SK-N-SH treated with all-trans-retinoic acid at 6 μM for 48 hours (cell line): ENCODE measurements around the gene LRMDA.

Source experiments
- BACH2 ChIP-seq: fragments of 250-450 bp; sonication (Bioruptor Pico); IDR thresholded peaks from 2 replicates; pipeline ENCODE4 v1.9.0; 2021; ENCODE audit warnings: mild to moderate bottlenecking, borderline replicate concordance
- ESRRG ChIP-seq: fragments of 250-450 bp; sonication (Bioruptor Pico); IDR thresholded peaks from 2 replicates; pipeline ENCODE4 v1.6.1; 2021; ENCODE audit warnings: mild to moderate bottlenecking
- GLIS3 ChIP-seq: fragments of 250-450 bp; sonication (Bioruptor Pico); IDR thresholded peaks from 2 replicates; pipeline ENCODE4 v1.5.0; 2020; ENCODE audit warnings: mild to moderate bottlenecking, moderate library complexity
- TF ChIP-seq, protein P1 (sequence below): fragments of 250-450 bp; sonication (Bioruptor Pico); IDR thresholded peaks from 2 replicates; pipeline ENCODE4 v1.5.1; 2020; ENCODE audit warnings: low read depth, mild to moderate bottlenecking, moderate library complexity
- TF ChIP-seq, protein P2 (sequence below): fragments of 250-450 bp; sonication (Bioruptor Pico); IDR thresholded peaks from 2 replicates; pipeline ENCODE4 v1.8.0; 2021; ENCODE audit warnings: low read depth, mild to moderate bottlenecking, moderate library complexity, borderline replicate concordance

DNA sequence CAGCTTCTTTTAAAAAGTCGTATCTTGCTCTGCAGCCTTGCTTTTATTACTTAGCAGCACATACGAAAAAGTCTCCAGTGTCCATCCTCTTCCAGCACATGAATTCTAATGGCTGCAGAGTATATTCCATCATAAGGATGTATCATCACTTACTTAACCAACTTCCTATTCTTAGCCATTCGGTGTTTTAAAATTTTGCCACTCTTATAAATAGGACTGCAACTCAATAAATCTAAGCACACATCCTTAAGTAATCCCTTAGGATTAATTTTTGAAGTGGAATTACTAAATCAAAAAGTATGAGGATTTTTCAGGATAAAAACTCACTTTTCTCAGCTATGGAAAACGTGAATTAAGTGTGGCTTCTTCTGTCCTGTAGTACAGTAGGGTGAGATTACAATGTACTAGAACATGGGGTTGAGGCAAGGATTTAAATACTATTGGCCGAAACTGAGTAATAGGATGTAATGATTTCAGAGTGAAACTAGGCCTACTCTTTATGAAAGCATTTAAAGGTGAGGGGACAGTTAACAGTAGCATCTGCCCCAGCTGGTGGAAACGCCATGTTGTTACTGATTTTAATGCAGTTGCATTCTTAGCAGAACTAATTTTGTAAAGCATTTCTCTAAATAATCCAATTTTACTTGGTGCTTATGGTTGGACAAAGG, 1035.5 kb downstream of the LRMDA start:
- TF ChIP-seq, protein P1, sequence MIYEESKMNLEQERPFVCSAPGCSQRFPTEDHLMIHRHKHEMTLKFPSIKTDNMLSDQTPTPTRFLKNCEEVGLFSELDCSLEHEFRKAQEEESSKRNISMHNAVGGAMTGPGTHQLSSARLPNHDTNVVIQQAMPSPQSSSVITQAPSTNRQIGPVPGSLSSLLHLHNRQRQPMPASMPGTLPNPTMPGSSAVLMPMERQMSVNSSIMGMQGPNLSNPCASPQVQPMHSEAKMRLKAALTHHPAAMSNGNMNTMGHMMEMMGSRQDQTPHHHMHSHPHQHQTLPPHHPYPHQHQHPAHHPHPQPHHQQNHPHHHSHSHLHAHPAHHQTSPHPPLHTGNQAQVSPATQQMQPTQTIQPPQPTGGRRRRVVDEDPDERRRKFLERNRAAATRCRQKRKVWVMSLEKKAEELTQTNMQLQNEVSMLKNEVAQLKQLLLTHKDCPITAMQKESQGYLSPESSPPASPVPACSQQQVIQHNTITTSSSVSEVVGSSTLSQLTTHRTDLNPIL = no peak
- TF ChIP-seq GLIS3 (no peak), BACH2 (CRISPR knock-in tag) (no peak), ESRRG (CRISPR knock-in tag) (no peak)
- TF ChIP-seq, protein P2, sequence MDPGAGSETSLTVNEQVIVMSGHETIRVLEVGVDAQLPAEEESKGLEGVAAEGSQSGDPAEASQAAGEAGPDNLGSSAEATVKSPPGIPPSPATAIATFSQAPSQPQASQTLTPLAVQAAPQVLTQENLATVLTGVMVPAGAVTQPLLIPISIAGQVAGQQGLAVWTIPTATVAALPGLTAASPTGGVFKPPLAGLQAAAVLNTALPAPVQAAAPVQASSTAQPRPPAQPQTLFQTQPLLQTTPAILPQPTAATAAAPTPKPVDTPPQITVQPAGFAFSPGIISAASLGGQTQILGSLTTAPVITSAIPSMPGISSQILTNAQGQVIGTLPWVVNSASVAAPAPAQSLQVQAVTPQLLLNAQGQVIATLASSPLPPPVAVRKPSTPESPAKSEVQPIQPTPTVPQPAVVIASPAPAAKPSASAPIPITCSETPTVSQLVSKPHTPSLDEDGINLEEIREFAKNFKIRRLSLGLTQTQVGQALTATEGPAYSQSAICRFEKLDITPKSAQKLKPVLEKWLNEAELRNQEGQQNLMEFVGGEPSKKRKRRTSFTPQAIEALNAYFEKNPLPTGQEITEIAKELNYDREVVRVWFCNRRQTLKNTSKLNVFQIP (CRISPR knock-in tag) = no peak
